MCF 10A (cell line): ENCODE data around the gene LAMA3. TPM values are rescaled to one million over a fixed set of nuclear protein-coding genes. Genes with fewer than 3 reads are reported as not detected.

ENCODE experiments used
- BruUV-seq: library from RNA; stranded (reverse); fragments of 400-500 nt; replicated peaks from 2 replicates; lab custom pipeline; 2021; lab: Mats Ljungman, UMichigan
- CTCF ChIA-PET: fragments of 300-600 bp; sonication (Branson Sonifier 250); formaldehyde crosslinking; extraction: SDS; loops from one replicate; lab custom pipeline; 2021; ENCODE audit warnings: antibody characterized with exemption, inconsistent platforms; lab: Yijun Ruan, JAX
- POLR2A ChIA-PET: fragments of 300-600, 350-650 bp; sonication (Branson Sonifier 250); formaldehyde crosslinking; extraction: SDS; loops from one replicate; lab custom pipeline; 2020; ENCODE audit warnings: antibody characterized with exemption, inconsistent platforms; lab: Yijun Ruan, JAX
- DNase-seq: peaks from one replicate; pipeline ENCODE4 v3.0.0-alpha.2; 2018; ENCODE audit not compliant: unreplicated experiment
- H3K27ac Mint-ChIP-seq: one replicate; pipeline ENCODE4 v1.8.0; 2022; ENCODE audit warnings: mild to moderate bottlenecking, low read depth, mixed read lengths; ENCODE audit not compliant: unreplicated experiment
- H3K27me3 Mint-ChIP-seq: one replicate; pipeline ENCODE4 v1.8.0; 2022; ENCODE audit warnings: mixed read lengths; ENCODE audit not compliant: insufficient read depth, unreplicated experiment
- H3K36me3 Mint-ChIP-seq: one replicate; pipeline ENCODE4 v1.8.0; 2022; ENCODE audit warnings: mild to moderate bottlenecking, moderate library complexity, mixed read lengths; ENCODE audit not compliant: insufficient read depth, unreplicated experiment
- H3K4me1 Mint-ChIP-seq: one replicate; pipeline ENCODE4 v1.8.0; 2022; ENCODE audit warnings: mixed read lengths; ENCODE audit not compliant: insufficient read depth, unreplicated experiment
- H3K4me3 Mint-ChIP-seq: one replicate; pipeline ENCODE4 v1.8.0; 2022; ENCODE audit warnings: mild to moderate bottlenecking, moderate library complexity, mixed read lengths; ENCODE audit not compliant: unreplicated experiment
- H3K9me3 Mint-ChIP-seq: one replicate; pipeline ENCODE4 v1.8.0; 2022; ENCODE audit warnings: mixed read lengths; ENCODE audit not compliant: unreplicated experiment
- intact Hi-C: fragments of 100-400 bp; cut with micrococcal nuclease; formaldehyde crosslinking; loops from 2 replicates; pipeline ENCODE4 v1.14.1; 2022
- total RNA-seq: library from RNA; stranded (reverse); gene quantifications from 2 replicates; pipeline ENCODE4 v1.2.3, GENCODE V29; 2022
- TF ChIP-seq, protein P1 (sequence below): fragments of 200-600 bp; IDR thresholded peaks from one replicate; pipeline ENCODE4 v1.8.0; 2022; ENCODE audit warnings: antibody characterized with exemption, mild to moderate bottlenecking; ENCODE audit not compliant: unreplicated experiment

The LAMA3 gene
- total RNA-seq, 1 experiment from 2014 or later, result 371 TPM

GRCh38 chr18:24003288-24003687 is 314.0 kb downstream of the LAMA3 start:
- no peak for DNase-seq
- H3K4me3 Mint-ChIP-seq, result no peak overlapping the region
- TF ChIP-seq, protein P1, sequence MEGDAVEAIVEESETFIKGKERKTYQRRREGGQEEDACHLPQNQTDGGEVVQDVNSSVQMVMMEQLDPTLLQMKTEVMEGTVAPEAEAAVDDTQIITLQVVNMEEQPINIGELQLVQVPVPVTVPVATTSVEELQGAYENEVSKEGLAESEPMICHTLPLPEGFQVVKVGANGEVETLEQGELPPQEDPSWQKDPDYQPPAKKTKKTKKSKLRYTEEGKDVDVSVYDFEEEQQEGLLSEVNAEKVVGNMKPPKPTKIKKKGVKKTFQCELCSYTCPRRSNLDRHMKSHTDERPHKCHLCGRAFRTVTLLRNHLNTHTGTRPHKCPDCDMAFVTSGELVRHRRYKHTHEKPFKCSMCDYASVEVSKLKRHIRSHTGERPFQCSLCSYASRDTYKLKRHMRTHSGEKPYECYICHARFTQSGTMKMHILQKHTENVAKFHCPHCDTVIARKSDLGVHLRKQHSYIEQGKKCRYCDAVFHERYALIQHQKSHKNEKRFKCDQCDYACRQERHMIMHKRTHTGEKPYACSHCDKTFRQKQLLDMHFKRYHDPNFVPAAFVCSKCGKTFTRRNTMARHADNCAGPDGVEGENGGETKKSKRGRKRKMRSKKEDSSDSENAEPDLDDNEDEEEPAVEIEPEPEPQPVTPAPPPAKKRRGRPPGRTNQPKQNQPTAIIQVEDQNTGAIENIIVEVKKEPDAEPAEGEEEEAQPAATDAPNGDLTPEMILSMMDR, result no peak
- H3K27me3 Mint-ChIP-seq, result peaks cover 9% of the 10 kb centered on the region
- no peak overlapping the region for H3K27ac Mint-ChIP-seq
- intact Hi-C loops, result no loop called here
- H3K9me3 Mint-ChIP-seq, result no peaks in the 10 kb centered on the region
- POLR2A ChIA-PET, result interaction anchor here (1.4 kb wide), 1 partner anchor 12 kb away, joined by 4 read pairs; no protein-coding TSS in a partner anchor
- CTCF ChIA-PET, result no interaction called here
- peaks cover 10% of the 10 kb centered on the region for H3K4me1 Mint-ChIP-seq
- H3K36me3 Mint-ChIP-seq, result no peaks in the 10 kb centered on the region
- BruUV-seq, result no TSS peak

GRCh38 chr18:24003903-24004640 is 314.8 kb downstream of the LAMA3 start:
- no TSS peak for BruUV-seq
- no peak for DNase-seq
- ChIA-PET POLR2A (interaction anchor here (1.4 kb wide), 1 partner anchor 12 kb away, joined by 4 read pairs; no protein-coding TSS in a partner anchor), CTCF (no interaction called here)
- Mint-ChIP-seq H3K27me3 (peaks cover 17% of the 10 kb centered on the region), H3K27ac (no peak overlapping the region), H3K4me1 (peaks cover 7% of the 10 kb centered on the region), H3K9me3 (no peaks in the 10 kb centered on the region), H3K36me3 (no peaks in the 10 kb centered on the region), H3K4me3 (no peak overlapping the region)
- intact Hi-C loops, result no loop called here
- TF ChIP-seq, protein P1, result no peak

Other genes with a start within 250 kb of the LAMA3 start
- gene RIOK3, start 236.2 kb upstream of the LAMA3 start, total RNA-seq, result 96.7 and 97.1 TPM in 2 replicates
- gene RMC1, start 185.9 kb upstream of the LAMA3 start, total RNA-seq, result 24.7 and 28.0 TPM in 2 replicates
- 60.4 and 78.8 TPM in 2 replicates for gene NPC1, start 102.9 kb upstream of the LAMA3 start, total RNA-seq
- 2.4 and 3.8 TPM in 2 replicates for gene ANKRD29, start 26.5 kb upstream of the LAMA3 start, total RNA-seq